HG03432 (cell line): ENCODE results near the gene TIMM23.

Experiments
- ATAC-seq: cut with Tn5 transposase; IDR thresholded peaks from one replicate; pipeline ENCODE4 v1.9.1; 2021; ENCODE audit warnings: mild to moderate bottlenecking, moderate library complexity; ENCODE audit not compliant: unreplicated experiment

The TIMM23 gene

GRCh38 chr10:46050941-46051623, 78.8 kb downstream of the TIMM23 start:
- ATAC-seq = no peak

GRCh38 chr10:46052057-46052790, 79.9 kb downstream of the TIMM23 start:
- no peak for ATAC-seq

- no peak for ATAC-seq
These were observed 80.6 kb downstream of the TIMM23 start for GRCh38 chr10:46052791-46053375.
